Neural cell (in vitro differentiated cells): Measurements from ENCODE around the gene EXOC2.

Source experiments
- EP300 ChIP-seq: fragments of 450-650 bp; conservative IDR thresholded peaks from 2 replicates; pipeline ENCODE4 v1.6.1; 2014; ENCODE audit warnings: antibody characterized with exemption, mild to moderate bottlenecking, moderate library complexity; ENCODE audit not compliant: poor library complexity, severe bottlenecking
- POLR2AphosphoS5 ChIP-seq: IDR thresholded peaks from 2 replicates; pipeline ENCODE4 v1.6.1; 2012
- RAD21 ChIP-seq: fragments of 450-650 bp; conservative IDR thresholded peaks from 2 replicates; pipeline ENCODE4 v1.6.1; 2014; ENCODE audit warnings: antibody characterized with exemption, mild to moderate bottlenecking, moderate library complexity
- TAF1 ChIP-seq: IDR thresholded peaks from 2 replicates; pipeline ENCODE4 v1.6.1; 2012; ENCODE audit warnings: low read depth
- TF ChIP-seq, protein P1 (sequence below): fragments of 450-650 bp; IDR thresholded peaks from 2 replicates; pipeline ENCODE4 v1.5.1; 2014; ENCODE audit warnings: antibody characterized with exemption, mild to moderate bottlenecking, moderate library complexity; ENCODE audit not compliant: poor library complexity, severe bottlenecking

DNA sequence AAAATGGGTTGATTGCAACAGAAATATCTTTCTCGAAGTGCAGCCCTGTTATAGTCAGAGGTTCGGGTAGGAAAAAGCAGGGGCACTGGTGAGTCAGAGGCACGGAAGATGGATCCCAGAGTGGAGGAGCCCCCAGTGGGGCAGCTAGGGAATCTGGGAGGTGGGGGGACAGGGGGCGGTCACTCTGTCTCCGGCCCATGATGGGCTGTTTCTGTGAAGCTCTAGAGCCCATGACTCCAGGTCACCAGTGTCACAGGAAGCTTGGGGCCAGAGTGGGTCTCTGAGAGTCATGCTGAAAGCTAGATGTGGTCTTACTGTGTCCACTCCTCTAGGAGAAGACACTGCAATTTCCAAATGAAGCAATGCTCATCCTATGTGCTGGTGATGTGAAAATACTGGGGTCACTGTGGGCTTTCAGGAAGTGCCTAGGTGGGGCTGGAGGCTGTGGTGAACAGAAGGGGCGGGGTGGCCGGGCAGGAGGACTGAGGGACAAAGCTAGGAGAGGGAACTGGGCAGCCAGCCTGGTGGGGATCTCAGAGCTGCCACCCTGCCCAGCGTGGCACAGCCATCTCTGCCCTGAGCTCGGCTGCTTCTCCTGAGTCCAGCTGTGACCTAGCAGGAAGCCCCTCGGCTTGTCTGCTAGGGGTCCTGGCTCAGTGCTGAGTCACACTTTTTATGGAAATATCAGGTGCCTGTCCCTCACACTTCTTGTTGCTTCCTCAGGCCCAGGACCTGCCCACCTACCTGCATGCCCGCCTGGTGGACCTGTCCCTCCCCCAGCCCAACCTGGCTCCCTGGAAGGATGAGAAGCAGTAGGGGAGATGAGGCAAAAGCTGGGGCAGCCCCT is 247.1 kb downstream of the EXOC2 start:
- TF ChIP-seq, protein P1, sequence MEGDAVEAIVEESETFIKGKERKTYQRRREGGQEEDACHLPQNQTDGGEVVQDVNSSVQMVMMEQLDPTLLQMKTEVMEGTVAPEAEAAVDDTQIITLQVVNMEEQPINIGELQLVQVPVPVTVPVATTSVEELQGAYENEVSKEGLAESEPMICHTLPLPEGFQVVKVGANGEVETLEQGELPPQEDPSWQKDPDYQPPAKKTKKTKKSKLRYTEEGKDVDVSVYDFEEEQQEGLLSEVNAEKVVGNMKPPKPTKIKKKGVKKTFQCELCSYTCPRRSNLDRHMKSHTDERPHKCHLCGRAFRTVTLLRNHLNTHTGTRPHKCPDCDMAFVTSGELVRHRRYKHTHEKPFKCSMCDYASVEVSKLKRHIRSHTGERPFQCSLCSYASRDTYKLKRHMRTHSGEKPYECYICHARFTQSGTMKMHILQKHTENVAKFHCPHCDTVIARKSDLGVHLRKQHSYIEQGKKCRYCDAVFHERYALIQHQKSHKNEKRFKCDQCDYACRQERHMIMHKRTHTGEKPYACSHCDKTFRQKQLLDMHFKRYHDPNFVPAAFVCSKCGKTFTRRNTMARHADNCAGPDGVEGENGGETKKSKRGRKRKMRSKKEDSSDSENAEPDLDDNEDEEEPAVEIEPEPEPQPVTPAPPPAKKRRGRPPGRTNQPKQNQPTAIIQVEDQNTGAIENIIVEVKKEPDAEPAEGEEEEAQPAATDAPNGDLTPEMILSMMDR, result no peak
- TF ChIP-seq POLR2AphosphoS5 (no peak), TAF1 (no peak), RAD21 (no peak), EP300 (no peak)
